ENCODE measurements around the gene LENEP.

LENEP gene

GRCh38 chr1:154999571-155000410, 6.4 kb downstream of the LENEP start:
- DNase-seq = no peak

GRCh38 chr1:155000411-155000725, 7.0 kb downstream of the LENEP start:
- DNase-seq = no peak

GRCh38 chr1:155000726-155001424, 7.5 kb downstream of the LENEP start:
- DNase-seq = peak; percentile 79

- DNase-seq = no peak
Measured at GRCh38 chr1:155001425-155001674, 8.0 kb downstream of the LENEP start.

- peak; percentile 98 for DNase-seq
Measured at GRCh38 chr1:155001675-155002463, 8.5 kb downstream of the LENEP start.

GRCh38 chr1:155002464-155003226, 9.3 kb downstream of the LENEP start, which contains the start of gene ZBTB7B:
ZBTB7B (plus strand) TSS chr1:155002802; CDS start chr1:155014661, 11,859 bp downstream.
- DNase-seq = no peak

- DNase-seq = no peak
Measured at GRCh38 chr1:155003227-155003765, 9.9 kb downstream of the LENEP start.

- DNase-seq = no peak
Measured at GRCh38 chr1:155003766-155004351, 10.5 kb downstream of the LENEP start.

- no peak for DNase-seq
Measured at GRCh38 chr1:155004352-155005075, 11.1 kb downstream of the LENEP start.

GRCh38 chr1:155005076-155006011, 12.0 kb downstream of the LENEP start:
- DNase-seq = peak; percentile 60

GRCh38 chr1:155006601-155007101, 13.3 kb downstream of the LENEP start:
- DNase-seq = peak; percentile 46

GRCh38 chr1:155007251-155007828, 14.0 kb downstream of the LENEP start:
- DNase-seq = no peak

GRCh38 chr1:155008015-155008941, 14.9 kb downstream of the LENEP start:
- no peak for DNase-seq

GRCh38 chr1:155009221-155009711, 15.9 kb downstream of the LENEP start:
- no peak for DNase-seq

GRCh38 chr1:155009742-155010141, 16.4 kb downstream of the LENEP start:
- no peak for DNase-seq

GRCh38 chr1:155010211-155010918, 17.0 kb downstream of the LENEP start:
- DNase-seq = no peak

GRCh38 chr1:155011004-155011416, 17.6 kb downstream of the LENEP start:
- no peak for DNase-seq

Data from CD4-positive, alpha-beta T cell treated with Interleukin-15 for 1 hour (primary cell).